Ovary (tissue), 3 donors: ENCODE data around the gene PCSK9.

Experiments
- EP300 ChIP-seq: sonication (generic); formaldehyde crosslinking; IDR thresholded peaks from one replicate; pipeline ENCODE4 v1.6.1; 2017; ENCODE audit warnings: antibody characterized with exemption
- POLR2A ChIP-seq: fragments of 450-650 bp; IDR thresholded peaks from one replicate; pipeline ENCODE4 v1.6.1; 2017; ENCODE audit warnings: antibody characterized with exemption, mild to moderate bottlenecking, moderate library complexity
- TF ChIP-seq, protein P1 (sequence below), 3 donors: fragments of 450-650 bp in 2 of 3; fragments of 200-600 bp in 1 of 3; IDR thresholded peaks; one replicate each; pipeline versions ENCODE4 v1.5.1 to v1.8.0; 2016 to 2022; ENCODE audit warnings: antibody characterized with exemption in 3 of 3, mild to moderate bottlenecking in 1 of 3
- donor health status: DM: no; HTN: no; CAD: no.

DNA sequence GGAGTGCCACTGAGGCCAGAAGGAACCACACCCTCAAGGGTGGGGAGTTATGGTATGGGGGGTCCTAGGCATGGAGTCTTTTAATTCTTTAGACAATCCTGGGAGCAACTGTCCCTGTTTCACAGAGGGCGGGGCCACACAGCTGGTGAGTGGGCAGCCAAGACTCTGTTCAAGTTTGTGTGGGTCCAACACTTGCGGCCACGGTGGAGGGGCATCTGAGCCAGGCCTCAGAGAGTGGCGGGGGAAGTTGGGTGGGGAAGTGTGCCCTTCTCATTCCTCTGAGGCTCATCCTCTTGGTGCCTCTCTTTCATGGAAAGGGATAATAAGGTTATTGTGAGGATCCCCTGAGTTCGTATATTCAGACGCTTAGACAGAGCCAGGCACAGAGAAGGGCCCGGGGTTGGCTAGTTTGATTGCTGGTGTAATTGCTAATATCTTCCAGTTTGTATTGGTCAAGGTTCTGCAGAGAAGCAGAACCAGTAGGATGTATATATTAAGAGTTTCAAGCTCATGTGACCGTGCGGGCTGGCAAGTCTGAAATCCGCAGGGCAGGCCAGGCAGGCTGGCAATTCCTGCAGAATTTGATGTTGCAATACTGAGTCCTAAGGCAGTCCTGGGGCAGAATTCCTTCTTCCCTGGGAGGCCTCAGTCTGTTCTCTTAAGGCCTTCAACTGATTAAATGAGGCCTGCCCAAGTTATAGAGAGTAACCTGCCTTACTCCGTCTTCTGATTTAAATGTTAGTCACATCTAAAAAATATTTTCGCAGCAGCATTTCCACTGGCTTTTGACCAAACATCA is 15.9 kb downstream of the PCSK9 start:
- TF ChIP-seq, protein P1, sequence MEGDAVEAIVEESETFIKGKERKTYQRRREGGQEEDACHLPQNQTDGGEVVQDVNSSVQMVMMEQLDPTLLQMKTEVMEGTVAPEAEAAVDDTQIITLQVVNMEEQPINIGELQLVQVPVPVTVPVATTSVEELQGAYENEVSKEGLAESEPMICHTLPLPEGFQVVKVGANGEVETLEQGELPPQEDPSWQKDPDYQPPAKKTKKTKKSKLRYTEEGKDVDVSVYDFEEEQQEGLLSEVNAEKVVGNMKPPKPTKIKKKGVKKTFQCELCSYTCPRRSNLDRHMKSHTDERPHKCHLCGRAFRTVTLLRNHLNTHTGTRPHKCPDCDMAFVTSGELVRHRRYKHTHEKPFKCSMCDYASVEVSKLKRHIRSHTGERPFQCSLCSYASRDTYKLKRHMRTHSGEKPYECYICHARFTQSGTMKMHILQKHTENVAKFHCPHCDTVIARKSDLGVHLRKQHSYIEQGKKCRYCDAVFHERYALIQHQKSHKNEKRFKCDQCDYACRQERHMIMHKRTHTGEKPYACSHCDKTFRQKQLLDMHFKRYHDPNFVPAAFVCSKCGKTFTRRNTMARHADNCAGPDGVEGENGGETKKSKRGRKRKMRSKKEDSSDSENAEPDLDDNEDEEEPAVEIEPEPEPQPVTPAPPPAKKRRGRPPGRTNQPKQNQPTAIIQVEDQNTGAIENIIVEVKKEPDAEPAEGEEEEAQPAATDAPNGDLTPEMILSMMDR (IDR thresholded peaks at IDR 0.05) = no peak
- TF ChIP-seq POLR2A (no peak), EP300 (no peak)
